Measurements from ENCODE around the gene SAMD4B. TPM values are rescaled to one million over a fixed set of nuclear protein-coding genes. Genes with fewer than 3 reads are reported as not detected.

SAMD4B gene
- total and polyA plus RNA-seq, 9 of the 15 experiments (the other 6 are each of a cell fraction or from before 2014, with no cell fraction given) = 3.4 to 90.5 (median 38.0) TPM

GRCh38 chr19:39390751-39391437, 48.7 kb downstream of the SAMD4B start, which contains the start of the genes MED29 and PAF1 (continued):
- TF ChIP-seq TCF7 (IDR thresholded peaks at IDR 0.05; ENCODE audit: borderline replicate concordance) (no peak), ZBTB12 (CRISPR knock-in tag; IDR thresholded peaks at IDR 0.05) (peak; percentile 82; the same call in 1 of the 2 replicates), FOSL1 (tag; conservative IDR thresholded peaks at IDR 0.05) (peak; percentile 52), KHSRP (IDR thresholded peaks at IDR 0.05) (no peak), ZBTB7A (IDR thresholded peaks at IDR 0.05; ENCODE audit: borderline replicate concordance, control insufficient read depth, low read depth, low read length) (peak; percentile 94; the same call in 1 of the 2 replicates), ZNF707 (CRISPR knock-in tag; conservative IDR thresholded peaks at IDR 0.05) (no peak), STAT6 (CRISPR knock-in tag; IDR thresholded peaks at IDR 0.05) (peak; percentile 28), ILK (tag; IDR thresholded peaks at IDR 0.05; ENCODE audit: borderline replicate concordance, low read depth) (no peak), POLR2AphosphoS5 (IDR thresholded peaks at IDR 0.05; ENCODE audit: control insufficient read depth, insufficient read depth, low read depth, low read length) (peak; percentile 91), ZBTB17 (CRISPR knock-in tag; IDR thresholded peaks at IDR 0.05) (peak; percentile 44; the same call in 1 of the 2 replicates), HNRNPLL (IDR thresholded peaks at IDR 0.05; ENCODE audit: low read depth, low read length, poor library complexity, severe bottlenecking) (peak; percentile 71), ZNF263 (CRISPR knock-in tag; IDR thresholded peaks at IDR 0.05; ENCODE audit: borderline replicate concordance) (peak; percentile 70; the same call in 1 of the 2 replicates), ATF6 (CRISPR knock-in tag; IDR thresholded peaks at IDR 0.05) (peak; percentile 75; the same call in 1 of the 2 replicates), CCAR2 (IDR thresholded peaks at IDR 0.05; ENCODE audit: low read depth, low read length) (no peak), E2F4 (CRISPR knock-in tag; IDR thresholded peaks at IDR 0.05; ENCODE audit: low read depth) (0 out of 2 replicates have a peak, but pooled peaks have one; percentile 75), ELF4 (CRISPR knock-in tag; IDR thresholded peaks at IDR 0.05) (no peak; the same call in 1 of the 2 replicates), ZZZ3 (IDR thresholded peaks at IDR 0.05) (no peak), HBP1 (CRISPR knock-in tag; IDR thresholded peaks at IDR 0.05) (peak; percentile 59; the same call in 1 of the 2 replicates)

Data from K562 (cell line).